T-helper 22 cell (primary cell): ENCODE data around the gene RNF175.

ENCODE experiments used
- DNase-seq: peaks from one replicate; pipeline ENCODE4 v3.0.0-alpha.2; 2020; ENCODE audit warnings: low read depth

Gene RNF175

GRCh38 chr4:153759407-153760316 is at the start of gene RNF175:
Gene RNF175, minus strand, starts transcription at chr4:153760024. Its CDS starts 162 bp downstream, at chr4:153759862.
- no peak for DNase-seq

- DNase-seq = no peak
Observed at GRCh38 chr4:153809307-153809706, 49.5 kb upstream of the RNF175 start.

GRCh38 chr4:153808175-153808574 is 48.4 kb upstream of the RNF175 start:
- DNase-seq = no peak

GRCh38 chr4:153806073-153806472 is 46.2 kb upstream of the RNF175 start:
- DNase-seq = no peak

- no peak for DNase-seq
Observed at GRCh38 chr4:153804722-153805121, 44.9 kb upstream of the RNF175 start.

GRCh38 chr4:153799694-153800074 is 39.9 kb upstream of the RNF175 start:
- no peak for DNase-seq

- DNase-seq = no peak
Observed at GRCh38 chr4:153798901-153799693, 39.3 kb upstream of the RNF175 start.

GRCh38 chr4:153798420-153798819 is 38.6 kb upstream of the RNF175 start:
- DNase-seq = no peak

- no peak for DNase-seq
Observed at GRCh38 chr4:153794006-153794405, 34.2 kb upstream of the RNF175 start.

- no peak for DNase-seq
Observed at GRCh38 chr4:153792618-153793247, 32.9 kb upstream of the RNF175 start.

GRCh38 chr4:153791746-153792617 is 32.2 kb upstream of the RNF175 start:
- DNase-seq = no peak

- no peak for DNase-seq
Observed at GRCh38 chr4:153790962-153791551, 31.2 kb upstream of the RNF175 start.

- DNase-seq = no peak
Observed at GRCh38 chr4:153790500-153790865, 30.7 kb upstream of the RNF175 start.

- no peak for DNase-seq
Observed at GRCh38 chr4:153789741-153790499, 30.1 kb upstream of the RNF175 start.

GRCh38 chr4:153788413-153789276 is 28.8 kb upstream of the RNF175 start, which contains the start of gene SFRP2:
Gene SFRP2, minus strand, starts transcription at chr4:153789083. Its CDS starts 248 bp downstream, at chr4:153788835.
- DNase-seq = no peak

GRCh38 chr4:153788051-153788412 is 28.2 kb upstream of the RNF175 start:
- DNase-seq = no peak

GRCh38 chr4:153787575-153787974 is 27.8 kb upstream of the RNF175 start:
- no peak for DNase-seq

GRCh38 chr4:153787061-153787560 is 27.3 kb upstream of the RNF175 start:
- no peak for DNase-seq
